ENCODE measurements around the gene TAC3.

The TAC3 gene

DNA sequence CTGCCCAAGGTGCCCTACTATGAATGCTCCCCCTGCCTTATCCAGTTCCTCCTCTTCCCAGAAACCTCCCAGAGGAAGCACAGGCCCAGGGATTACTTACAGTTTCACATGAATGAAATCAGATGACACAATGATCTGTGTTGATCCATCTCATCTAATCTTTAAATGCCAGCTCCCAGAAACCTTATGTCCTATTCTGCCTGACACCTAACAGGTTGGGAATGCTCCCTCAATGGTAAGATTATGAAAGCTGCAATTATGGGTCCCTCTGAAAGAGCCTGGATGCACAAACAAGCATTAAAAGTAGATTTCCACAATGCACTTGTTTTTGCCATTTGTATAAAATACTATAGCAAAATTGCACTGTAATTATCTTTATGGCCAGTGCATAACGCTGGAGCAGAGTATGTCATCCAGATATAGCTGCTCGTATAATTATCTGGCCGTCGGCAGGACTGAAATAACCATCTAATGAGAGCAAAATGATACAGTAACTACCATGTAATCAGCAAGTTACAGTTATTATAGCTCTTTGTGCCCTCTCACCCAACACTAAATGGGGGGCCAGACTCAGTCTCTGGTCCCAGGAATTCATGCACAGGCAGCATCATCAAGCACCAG, 5.6 kb downstream of the TAC3 start:
- Histone ChIP-seq H3K36me3 (no peaks in the 10 kb centered on the region), H3K27ac (no peak overlapping the region), H3K9me3 (ENCODE audit: severe bottlenecking) (no peaks in the 10 kb centered on the region), H3K4me3 (ENCODE audit: low read depth, low read length) (no peak overlapping the region), H3K27me3 (ENCODE audit: insufficient read depth, low read depth, severe bottlenecking) (no peaks in the 10 kb centered on the region)
- DNase-seq, result peak; percentile 30
- TF ChIP-seq, protein P1, sequence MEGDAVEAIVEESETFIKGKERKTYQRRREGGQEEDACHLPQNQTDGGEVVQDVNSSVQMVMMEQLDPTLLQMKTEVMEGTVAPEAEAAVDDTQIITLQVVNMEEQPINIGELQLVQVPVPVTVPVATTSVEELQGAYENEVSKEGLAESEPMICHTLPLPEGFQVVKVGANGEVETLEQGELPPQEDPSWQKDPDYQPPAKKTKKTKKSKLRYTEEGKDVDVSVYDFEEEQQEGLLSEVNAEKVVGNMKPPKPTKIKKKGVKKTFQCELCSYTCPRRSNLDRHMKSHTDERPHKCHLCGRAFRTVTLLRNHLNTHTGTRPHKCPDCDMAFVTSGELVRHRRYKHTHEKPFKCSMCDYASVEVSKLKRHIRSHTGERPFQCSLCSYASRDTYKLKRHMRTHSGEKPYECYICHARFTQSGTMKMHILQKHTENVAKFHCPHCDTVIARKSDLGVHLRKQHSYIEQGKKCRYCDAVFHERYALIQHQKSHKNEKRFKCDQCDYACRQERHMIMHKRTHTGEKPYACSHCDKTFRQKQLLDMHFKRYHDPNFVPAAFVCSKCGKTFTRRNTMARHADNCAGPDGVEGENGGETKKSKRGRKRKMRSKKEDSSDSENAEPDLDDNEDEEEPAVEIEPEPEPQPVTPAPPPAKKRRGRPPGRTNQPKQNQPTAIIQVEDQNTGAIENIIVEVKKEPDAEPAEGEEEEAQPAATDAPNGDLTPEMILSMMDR (IDR thresholded peaks at IDR 0.05; ENCODE audit: low read depth, low read length), result no peak

DNA sequence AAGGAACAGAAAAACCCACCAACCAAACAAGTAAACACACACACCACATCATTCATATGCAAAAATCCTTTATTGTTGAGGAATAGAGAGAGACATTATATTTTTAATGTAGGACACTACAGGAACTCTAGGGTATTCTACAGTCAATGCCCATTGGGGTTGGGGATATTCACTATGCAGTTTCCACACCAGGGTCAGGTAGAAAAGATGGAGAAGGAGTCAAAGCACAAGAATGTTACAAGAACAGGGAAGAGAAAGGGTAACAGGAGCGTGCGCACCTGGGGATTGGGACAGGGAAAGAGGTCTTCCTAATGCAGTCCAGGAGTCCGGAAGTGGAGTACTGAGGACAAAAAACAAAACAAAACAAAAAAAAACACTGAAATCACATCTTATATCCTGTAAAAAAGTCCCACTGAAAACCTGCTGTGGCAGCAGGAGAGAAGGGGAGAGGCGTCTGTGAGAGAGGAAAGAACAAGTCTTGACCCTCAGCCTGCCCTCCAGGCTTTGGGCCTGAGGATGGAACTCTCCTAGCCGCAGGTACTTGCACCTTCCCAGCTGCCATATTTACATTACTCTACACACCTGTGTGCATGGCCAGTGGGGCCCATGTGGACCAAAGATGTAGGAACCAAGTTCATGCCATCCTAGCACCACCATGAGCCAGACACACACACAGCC, 6.2 kb downstream of the TAC3 start:
- DNase-seq, result no peak
- Histone ChIP-seq H3K4me3 (ENCODE audit: low read depth, low read length) (no peak overlapping the region), H3K27me3 (ENCODE audit: insufficient read depth, low read depth, severe bottlenecking) (no peaks in the 10 kb centered on the region), H3K9me3 (ENCODE audit: severe bottlenecking) (no peaks in the 10 kb centered on the region), H3K27ac (no peak overlapping the region), H3K36me3 (no peaks in the 10 kb centered on the region)
- TF ChIP-seq, protein P1 (IDR thresholded peaks at IDR 0.05; ENCODE audit: low read depth, low read length), result no peak

DNA sequence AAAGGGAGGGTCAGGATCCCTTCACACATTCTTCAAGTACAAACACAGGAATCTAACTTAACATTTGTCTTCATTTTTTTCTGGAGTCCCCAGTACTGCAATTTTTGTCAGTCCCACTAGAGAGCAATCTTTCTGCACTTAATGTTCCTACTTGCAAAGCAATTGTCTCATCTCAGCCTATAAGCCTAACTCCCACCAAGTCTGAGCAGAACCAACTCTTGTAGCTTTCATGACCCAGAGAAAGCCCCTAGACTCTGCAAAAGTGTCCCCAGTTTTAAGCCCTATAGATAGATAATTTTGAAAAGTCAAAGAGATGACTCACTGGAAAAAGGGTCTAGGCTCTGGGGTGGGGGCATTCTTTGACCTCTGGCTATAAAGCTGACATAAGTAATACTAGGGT, 8.2 kb downstream of the TAC3 start:
- Histone ChIP-seq H3K4me3 (ENCODE audit: low read depth, low read length) (no peak overlapping the region), H3K36me3 (peaks cover 17% of the 10 kb centered on the region), H3K27me3 (ENCODE audit: insufficient read depth, low read depth, severe bottlenecking) (no peaks in the 10 kb centered on the region), H3K9me3 (ENCODE audit: severe bottlenecking) (no peaks in the 10 kb centered on the region), H3K27ac (no peak overlapping the region)
- DNase-seq, result no peak
- TF ChIP-seq, protein P1 (IDR thresholded peaks at IDR 0.05; ENCODE audit: low read depth, low read length), result peak; percentile 65

DNA sequence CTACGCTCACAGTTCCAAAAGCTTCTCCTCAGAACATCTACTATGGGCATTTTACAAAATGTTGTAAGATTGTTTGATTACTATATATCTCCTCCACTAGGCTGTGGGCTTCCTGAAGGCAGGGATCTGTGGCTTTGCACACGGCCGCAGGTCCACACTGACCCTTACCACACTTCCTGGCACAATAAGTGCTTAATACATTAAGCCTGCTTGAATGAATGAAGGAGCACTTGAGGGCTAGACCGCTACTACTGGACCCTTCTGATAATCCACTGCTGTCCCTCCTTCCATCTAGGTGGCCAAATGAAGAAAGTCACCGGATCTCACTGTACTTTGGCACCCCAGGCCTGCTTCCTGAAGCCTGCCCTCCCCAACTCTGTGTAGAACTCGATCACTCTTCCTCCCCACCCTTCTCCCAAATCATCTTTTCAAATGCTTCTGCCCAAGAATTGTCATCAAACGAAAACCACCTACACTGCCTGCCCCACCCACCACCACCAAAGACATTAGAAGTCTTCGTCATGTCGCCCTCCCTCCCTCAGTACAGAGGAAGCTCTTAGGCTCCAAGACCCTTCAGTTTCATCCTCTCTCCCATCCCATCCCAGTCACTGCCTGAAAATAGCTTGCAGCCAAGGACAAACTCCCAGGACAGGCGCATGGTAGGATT, 9.4 kb downstream of the TAC3 start:
- TF ChIP-seq, protein P1 (IDR thresholded peaks at IDR 0.05; ENCODE audit: low read depth, low read length), result no peak
- no peaks in the 10 kb centered on the region for H3K9me3 ChIP-seq (ENCODE audit: severe bottlenecking)
- DNase-seq, result no peak
- H3K27ac ChIP-seq, result no peak overlapping the region
- peaks cover 29% of the 10 kb centered on the region for H3K36me3 ChIP-seq
- peak overlapping the region; percentile 24; the same call in 1 of the 2 replicates for H3K4me3 ChIP-seq (ENCODE audit: low read depth, low read length)
- H3K27me3 ChIP-seq (ENCODE audit: insufficient read depth, low read depth, severe bottlenecking), result no peaks in the 10 kb centered on the region

DNA sequence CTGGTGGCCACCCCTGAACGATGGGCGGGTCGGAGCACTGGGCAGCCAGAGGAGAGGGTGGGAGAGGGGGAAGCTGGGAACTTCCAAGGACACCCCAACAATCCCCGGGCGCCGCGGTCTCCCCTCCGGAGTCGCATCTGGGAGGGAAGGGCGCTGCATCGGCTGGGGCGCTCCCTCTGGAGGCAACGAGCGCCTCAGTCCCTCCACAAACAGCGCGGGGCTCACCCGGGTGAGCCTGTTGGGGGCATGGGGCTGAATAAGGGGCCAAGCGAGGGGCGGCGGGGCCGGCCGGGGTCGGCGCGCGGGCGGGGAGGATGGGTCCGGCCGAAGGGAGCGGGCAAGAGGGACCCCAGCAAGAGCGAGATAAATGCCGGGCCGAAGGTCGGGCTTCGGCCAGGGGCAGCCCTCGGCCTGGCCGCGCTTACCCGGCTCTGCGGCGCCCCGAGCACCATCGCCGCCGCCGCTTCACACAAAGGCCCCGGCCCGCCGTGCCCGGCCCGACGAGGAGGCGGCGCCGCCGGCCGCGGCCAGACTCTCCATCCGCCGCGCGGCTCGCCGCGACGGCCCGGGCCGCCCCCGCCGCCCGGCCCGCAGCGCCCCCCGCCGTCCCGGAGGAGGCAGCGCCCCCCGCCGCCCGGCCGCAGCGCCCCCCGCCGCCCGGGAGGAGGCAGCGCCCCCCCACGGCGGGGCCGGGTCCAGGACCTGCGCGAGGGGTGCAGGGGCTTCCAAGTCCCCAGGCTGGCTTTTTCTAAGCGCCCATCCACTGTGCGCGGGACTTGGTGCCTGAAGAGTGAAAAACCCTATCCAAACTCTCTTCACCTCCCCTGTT, 10.1 kb downstream of the TAC3 start, which contains the start of gene ZBTB39:
Gene ZBTB39, minus strand, starts transcription at position 567 of the 829 bp plus-strand sequence. CDS start 1,629 bp downstream, outside the sequence.
- H3K27ac ChIP-seq, result peak within 1 kb of the TSS; percentile 81
- H3K36me3 ChIP-seq, result peaks cover 37% of the 10 kb centered on the region
- H3K4me3 ChIP-seq (ENCODE audit: low read depth, low read length), result peak within 1 kb of the TSS; percentile 75
- H3K27me3 ChIP-seq (ENCODE audit: insufficient read depth, low read depth, severe bottlenecking), result no peaks in the 10 kb centered on the region
- no peaks in the 10 kb centered on the region for H3K9me3 ChIP-seq (ENCODE audit: severe bottlenecking)
- DNase-seq, result peak; percentile 50
- TF ChIP-seq, protein P1 (IDR thresholded peaks at IDR 0.05; ENCODE audit: low read depth, low read length), result peak; percentile 69
